Spleen (tissue), 7 donors: ENCODE results near the gene COL28A1.

ENCODE experiments used
- POLR2AphosphoS5 ChIP-seq, 3 donors: sonication (generic); formaldehyde crosslinking; IDR thresholded peaks; one replicate each; pipeline ENCODE4 v1.5.1; 2017; ENCODE audit warnings: antibody characterized with exemption in 3 of 3
- TF ChIP-seq, protein P1 (sequence below), 11 experiments: fragments of 200-600 bp in 7 of 11; fragments of 450-650 bp in 4 of 11; sonication (generic) in 4 of 11; IDR thresholded peaks in 8 of 11; conservative IDR thresholded peaks in 3 of 11; 1 replicate in 7 of 11; 2 replicates in 4 of 11; pipeline versions ENCODE4 v1.4.0 to v1.8.0; 2016 to 2021; ENCODE audit warnings: antibody characterized with exemption in 11 of 11, inconsistent platforms in 4 of 11, mild to moderate bottlenecking in 1 of 11
- donor health status: DM: no; HTN: no; CAD: no; lungs with moderate emphysema.
- donor health status: DM: no; HTN: no; CAD: no.
- donor health status: DM: no; HTN: no; CAD: no.

DNA sequence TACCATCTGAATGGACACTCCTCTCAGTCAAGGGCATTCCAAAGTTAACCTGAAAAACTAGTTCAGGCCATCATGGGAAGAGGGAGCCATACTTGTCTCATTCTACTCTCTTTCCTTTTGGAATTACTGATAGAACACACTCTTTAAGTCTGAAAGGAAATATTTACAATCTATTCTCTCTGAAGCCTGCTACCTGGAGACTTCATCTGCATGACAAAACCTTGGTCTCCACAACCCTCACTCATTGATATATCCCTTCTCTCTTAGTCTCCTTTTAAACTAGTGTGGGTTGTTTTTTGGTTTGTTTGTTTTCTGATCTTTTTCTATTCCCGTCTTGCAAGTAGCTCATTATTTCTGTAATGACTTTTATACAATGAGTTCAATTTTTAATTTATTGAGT lies 183.8 kb downstream of the COL28A1 start:
- TF ChIP-seq, protein P1, sequence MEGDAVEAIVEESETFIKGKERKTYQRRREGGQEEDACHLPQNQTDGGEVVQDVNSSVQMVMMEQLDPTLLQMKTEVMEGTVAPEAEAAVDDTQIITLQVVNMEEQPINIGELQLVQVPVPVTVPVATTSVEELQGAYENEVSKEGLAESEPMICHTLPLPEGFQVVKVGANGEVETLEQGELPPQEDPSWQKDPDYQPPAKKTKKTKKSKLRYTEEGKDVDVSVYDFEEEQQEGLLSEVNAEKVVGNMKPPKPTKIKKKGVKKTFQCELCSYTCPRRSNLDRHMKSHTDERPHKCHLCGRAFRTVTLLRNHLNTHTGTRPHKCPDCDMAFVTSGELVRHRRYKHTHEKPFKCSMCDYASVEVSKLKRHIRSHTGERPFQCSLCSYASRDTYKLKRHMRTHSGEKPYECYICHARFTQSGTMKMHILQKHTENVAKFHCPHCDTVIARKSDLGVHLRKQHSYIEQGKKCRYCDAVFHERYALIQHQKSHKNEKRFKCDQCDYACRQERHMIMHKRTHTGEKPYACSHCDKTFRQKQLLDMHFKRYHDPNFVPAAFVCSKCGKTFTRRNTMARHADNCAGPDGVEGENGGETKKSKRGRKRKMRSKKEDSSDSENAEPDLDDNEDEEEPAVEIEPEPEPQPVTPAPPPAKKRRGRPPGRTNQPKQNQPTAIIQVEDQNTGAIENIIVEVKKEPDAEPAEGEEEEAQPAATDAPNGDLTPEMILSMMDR (IDR thresholded peaks at IDR 0.05 in 8 of 11, conservative IDR thresholded peaks at IDR 0.05 in 3 of 11), result no peak
- TF ChIP-seq POLR2AphosphoS5 (IDR thresholded peaks at IDR 0.05), result no peak
